Uterus (tissue), 2 donors: ENCODE results near the gene CALHM2.

Experiments used
- POLR2A ChIP-seq, 2 donors: fragments of 450-650 bp; IDR thresholded peaks; one replicate each; pipeline ENCODE4 v1.6.1; 2016; ENCODE audit warnings: antibody characterized with exemption in 2 of 2, mild to moderate bottlenecking in 1 of 2, moderate library complexity in 1 of 2
- TF ChIP-seq, protein P1 (sequence below), 4 experiments: fragments of 200-600 bp in 2 of 4; fragments of 450-650 bp in 2 of 4; sonication (generic) in 2 of 4; IDR thresholded peaks; one replicate each; pipeline ENCODE4 v1.5.1; 2016 to 2019; ENCODE audit warnings: antibody characterized with exemption in 4 of 4, mild to moderate bottlenecking in 2 of 4, moderate library complexity in 1 of 4

DNA sequence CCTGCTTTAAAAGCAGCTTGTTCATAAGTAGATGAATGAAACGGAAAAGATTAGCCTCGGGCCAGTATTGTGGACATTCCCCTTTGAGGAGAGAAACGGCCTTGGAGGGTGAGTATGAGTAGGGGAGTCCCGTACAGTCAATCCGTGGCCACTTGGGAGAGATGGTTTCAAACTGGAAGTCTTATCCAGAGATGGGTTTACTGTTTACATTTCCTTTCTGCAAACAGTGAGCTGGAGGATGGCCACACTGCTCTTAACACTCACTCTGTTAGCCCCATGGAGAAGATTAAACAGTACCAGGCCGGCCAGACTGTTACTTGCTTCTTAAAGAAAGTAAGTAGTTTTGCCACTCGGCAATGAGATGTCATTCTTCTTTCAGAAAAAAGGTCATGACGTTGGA is 20.3 kb downstream of the CALHM2 start:
- TF ChIP-seq, protein P1, sequence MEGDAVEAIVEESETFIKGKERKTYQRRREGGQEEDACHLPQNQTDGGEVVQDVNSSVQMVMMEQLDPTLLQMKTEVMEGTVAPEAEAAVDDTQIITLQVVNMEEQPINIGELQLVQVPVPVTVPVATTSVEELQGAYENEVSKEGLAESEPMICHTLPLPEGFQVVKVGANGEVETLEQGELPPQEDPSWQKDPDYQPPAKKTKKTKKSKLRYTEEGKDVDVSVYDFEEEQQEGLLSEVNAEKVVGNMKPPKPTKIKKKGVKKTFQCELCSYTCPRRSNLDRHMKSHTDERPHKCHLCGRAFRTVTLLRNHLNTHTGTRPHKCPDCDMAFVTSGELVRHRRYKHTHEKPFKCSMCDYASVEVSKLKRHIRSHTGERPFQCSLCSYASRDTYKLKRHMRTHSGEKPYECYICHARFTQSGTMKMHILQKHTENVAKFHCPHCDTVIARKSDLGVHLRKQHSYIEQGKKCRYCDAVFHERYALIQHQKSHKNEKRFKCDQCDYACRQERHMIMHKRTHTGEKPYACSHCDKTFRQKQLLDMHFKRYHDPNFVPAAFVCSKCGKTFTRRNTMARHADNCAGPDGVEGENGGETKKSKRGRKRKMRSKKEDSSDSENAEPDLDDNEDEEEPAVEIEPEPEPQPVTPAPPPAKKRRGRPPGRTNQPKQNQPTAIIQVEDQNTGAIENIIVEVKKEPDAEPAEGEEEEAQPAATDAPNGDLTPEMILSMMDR (IDR thresholded peaks at IDR 0.05): no peak
- TF ChIP-seq POLR2A (IDR thresholded peaks at IDR 0.05): no peak
